ENCODE data around the gene ADK. TPM values are rescaled to one million over a fixed set of nuclear protein-coding genes. Genes with fewer than 3 reads are reported as not detected.
"Not testable (repeated sequence)": the region's sequence is repeated elsewhere in the genome, so short reads cannot be mapped to it uniquely, and the experiment has no call there.

Gene ADK
- total RNA-seq, 1 donor from 2014 or later = 8.4 TPM

- peak; percentile 71 for DNase-seq (ENCODE audit: low spot score)
Observed at GRCh38 chr10:74542077-74542476, 391.1 kb downstream of the ADK start.

- DNase-seq (ENCODE audit: low spot score) = no peak
Observed at GRCh38 chr10:74543276-74543675, 392.3 kb downstream of the ADK start.

GRCh38 chr10:74544106-74544505 is 393.1 kb downstream of the ADK start:
- no peak for DNase-seq (ENCODE audit: low spot score)

GRCh38 chr10:74548676-74549075 is 397.7 kb downstream of the ADK start:
- DNase-seq (ENCODE audit: low spot score) = no peak

GRCh38 chr10:74556072-74556705 is 405.2 kb downstream of the ADK start:
- no peak for DNase-seq (ENCODE audit: low spot score)

GRCh38 chr10:74557098-74557497 is 406.1 kb downstream of the ADK start:
- DNase-seq (ENCODE audit: low spot score) = no peak

GRCh38 chr10:74558403-74558802 is 407.4 kb downstream of the ADK start:
- DNase-seq (ENCODE audit: low spot score) = no peak

GRCh38 chr10:74558897-74559296 is 407.9 kb downstream of the ADK start:
- DNase-seq (ENCODE audit: low spot score) = no peak

- not testable (repeated sequence) for DNase-seq (ENCODE audit: low spot score)
Observed at GRCh38 chr10:74568896-74569295, 417.9 kb downstream of the ADK start.

GRCh38 chr10:74573497-74573896 is 422.5 kb downstream of the ADK start:
- DNase-seq (ENCODE audit: low spot score) = not testable (repeated sequence)

GRCh38 chr10:74575191-74575720 is 424.2 kb downstream of the ADK start:
- no peak for DNase-seq (ENCODE audit: low spot score)

- no peak for DNase-seq (ENCODE audit: low spot score)
Observed at GRCh38 chr10:74575912-74576311, 424.9 kb downstream of the ADK start.

GRCh38 chr10:74576586-74576985 is 425.6 kb downstream of the ADK start:
- DNase-seq (ENCODE audit: low spot score) = no peak

- DNase-seq (ENCODE audit: low spot score) = not testable (repeated sequence)
Observed at GRCh38 chr10:74580438-74580837, 429.4 kb downstream of the ADK start.

- DNase-seq (ENCODE audit: low spot score) = no peak
Observed at GRCh38 chr10:74582566-74582965, 431.5 kb downstream of the ADK start.

GRCh38 chr10:74585231-74586087 is 434.4 kb downstream of the ADK start:
- peak; percentile 27 for DNase-seq (ENCODE audit: low spot score)

GRCh38 chr10:74586088-74586585 is 435.1 kb downstream of the ADK start:
- peak; percentile 46 for DNase-seq (ENCODE audit: low spot score)

GRCh38 chr10:74587109-74587854 is 436.3 kb downstream of the ADK start:
- peak; percentile 76 for DNase-seq (ENCODE audit: low spot score)

GRCh38 chr10:74589226-74589673 is 438.2 kb downstream of the ADK start:
- peak; percentile 95 for DNase-seq (ENCODE audit: low spot score)

GRCh38 chr10:74589851-74590250 is 438.8 kb downstream of the ADK start:
- no peak for DNase-seq (ENCODE audit: low spot score)

- no peak for DNase-seq (ENCODE audit: low spot score)
Observed at GRCh38 chr10:74593470-74593869, 442.4 kb downstream of the ADK start.

- no peak for DNase-seq (ENCODE audit: low spot score)
Observed at GRCh38 chr10:74596713-74597112, 445.7 kb downstream of the ADK start.

Measured in umbilical cord (tissue), 2 donors.